ENCODE results near the gene NRXN3. TPM values are rescaled to one million over a fixed set of nuclear protein-coding genes. Genes with fewer than 3 reads are reported as not detected.

Gene NRXN3
- 5.9 and 6.1 TPM in 2 replicates for total RNA-seq (ENCODE audit: low replicate concordance)

DNA sequence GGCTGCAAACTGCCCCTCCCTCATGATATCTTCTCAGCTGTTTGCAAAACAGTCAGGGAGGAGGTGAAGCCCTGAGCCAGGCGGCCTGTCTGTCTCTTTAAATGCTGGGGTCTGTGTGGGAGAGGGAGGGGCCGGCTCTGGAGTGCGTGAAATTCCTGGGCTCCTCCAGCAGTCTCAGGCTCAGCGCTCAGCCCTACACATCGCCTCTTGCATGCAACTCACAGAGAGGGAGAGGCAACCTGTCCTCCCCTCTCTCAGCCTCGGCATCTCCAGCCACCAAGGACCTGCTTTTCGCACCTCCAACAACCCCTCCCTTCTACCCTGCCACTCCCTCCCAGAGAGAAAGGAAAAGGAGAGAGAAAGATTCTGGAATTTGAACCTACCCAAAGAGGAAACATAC lies at the start of gene NRXN3:
TSS of gene NRXN3 (plus strand) at position 171 of the 400 bp plus-strand sequence. CDS start 72,721 bp downstream, outside the sequence.
- no peaks in the 10 kb centered on the region for H3K27me3 ChIP-seq
- peaks cover 15% of the 10 kb centered on the region for H3K4me1 Mint-ChIP-seq
- H3K9me3 ChIP-seq (ENCODE audit: low read depth), result no peaks in the 10 kb centered on the region
- peak within 1 kb of the TSS; percentile 96 for H2AFZ ChIP-seq (replicated peaks)
- TF ChIP-seq EZH2phosphoT487 (IDR thresholded peaks at IDR 0.05) (no peak), EZH2 (IDR thresholded peaks at IDR 0.05) (no peak)
- TF ChIP-seq, protein P1, sequence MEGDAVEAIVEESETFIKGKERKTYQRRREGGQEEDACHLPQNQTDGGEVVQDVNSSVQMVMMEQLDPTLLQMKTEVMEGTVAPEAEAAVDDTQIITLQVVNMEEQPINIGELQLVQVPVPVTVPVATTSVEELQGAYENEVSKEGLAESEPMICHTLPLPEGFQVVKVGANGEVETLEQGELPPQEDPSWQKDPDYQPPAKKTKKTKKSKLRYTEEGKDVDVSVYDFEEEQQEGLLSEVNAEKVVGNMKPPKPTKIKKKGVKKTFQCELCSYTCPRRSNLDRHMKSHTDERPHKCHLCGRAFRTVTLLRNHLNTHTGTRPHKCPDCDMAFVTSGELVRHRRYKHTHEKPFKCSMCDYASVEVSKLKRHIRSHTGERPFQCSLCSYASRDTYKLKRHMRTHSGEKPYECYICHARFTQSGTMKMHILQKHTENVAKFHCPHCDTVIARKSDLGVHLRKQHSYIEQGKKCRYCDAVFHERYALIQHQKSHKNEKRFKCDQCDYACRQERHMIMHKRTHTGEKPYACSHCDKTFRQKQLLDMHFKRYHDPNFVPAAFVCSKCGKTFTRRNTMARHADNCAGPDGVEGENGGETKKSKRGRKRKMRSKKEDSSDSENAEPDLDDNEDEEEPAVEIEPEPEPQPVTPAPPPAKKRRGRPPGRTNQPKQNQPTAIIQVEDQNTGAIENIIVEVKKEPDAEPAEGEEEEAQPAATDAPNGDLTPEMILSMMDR (IDR thresholded peaks at IDR 0.05), result no peak
- no peaks in the 10 kb centered on the region for H3K27me3 Mint-ChIP-seq (ENCODE audit: insufficient read depth, low read depth)
- peaks cover 18% of the 10 kb centered on the region for H3K4me1 ChIP-seq
- H3K4me2 ChIP-seq, result peak within 1 kb of the TSS; percentile 77
- peaks cover 4% of the 10 kb centered on the region for H3F3A ChIP-seq (ENCODE audit: low read depth)
- no peak within 1 kb of the TSS for H3K9ac ChIP-seq
- H3K79me2 ChIP-seq (ENCODE audit: low read depth), result no peaks in the 10 kb centered on the region
- peak within 1 kb of the TSS; percentile 79 for H3K4me3 Mint-ChIP-seq
- no peaks in the 10 kb centered on the region for H3K9me3 Mint-ChIP-seq
- H3K27ac Mint-ChIP-seq, result no peak within 1 kb of the TSS
- H3K4me3 ChIP-seq, result peak within 1 kb of the TSS; percentile 48
- H3K36me3 Mint-ChIP-seq, result no peaks in the 10 kb centered on the region
- no peaks in the 10 kb centered on the region for H4K20me1 ChIP-seq (ENCODE audit: low read depth)
- peak; percentile 81 for DNase-seq (ENCODE audit: low spot score)
- H3K36me3 ChIP-seq, result no peaks in the 10 kb centered on the region
- H3K27ac ChIP-seq, result no peak within 1 kb of the TSS

DNA sequence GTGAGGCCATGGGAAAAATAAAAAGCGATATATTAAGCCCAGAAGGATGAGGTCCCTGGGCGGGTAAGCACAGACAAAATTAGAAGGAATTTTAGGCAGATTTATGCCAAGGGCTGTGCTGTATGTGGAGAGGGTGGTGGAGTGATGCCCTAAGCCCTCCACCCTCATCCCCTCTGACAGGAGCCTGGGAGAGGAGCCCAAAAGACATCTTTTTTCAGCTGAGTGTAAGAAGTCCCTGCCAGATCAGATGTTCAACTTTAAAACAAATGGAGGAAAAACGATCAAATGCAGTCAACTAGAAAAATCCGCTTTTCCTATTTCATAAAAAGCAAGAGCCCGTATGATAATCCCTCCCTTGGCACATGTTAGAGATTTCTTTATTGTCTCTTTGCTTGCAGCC lies 47.7 kb upstream of the NRXN3 start:
- Mint-ChIP-seq H3K27ac (no peak overlapping the region), H3K4me3 (no peak overlapping the region), H3K36me3 (peaks cover 2% of the 10 kb centered on the region), H3K27me3 (ENCODE audit: insufficient read depth, low read depth) (peaks cover 5% of the 10 kb centered on the region), H3K9me3 (no peaks in the 10 kb centered on the region), H3K4me1 (peaks cover 4% of the 10 kb centered on the region)
- no peak overlapping the region for H3K9ac ChIP-seq
- no peak overlapping the region for H3K4me3 ChIP-seq
- no peaks in the 10 kb centered on the region for H3F3A ChIP-seq (ENCODE audit: low read depth)
- no peak overlapping the region for H3K4me2 ChIP-seq
- TF ChIP-seq, protein P1 (IDR thresholded peaks at IDR 0.05), result no peak
- TF ChIP-seq EZH2phosphoT487 (IDR thresholded peaks at IDR 0.05) (no peak), EZH2 (IDR thresholded peaks at IDR 0.05) (no peak)
- H4K20me1 ChIP-seq (ENCODE audit: low read depth), result no peaks in the 10 kb centered on the region
- H3K27ac ChIP-seq, result no peak overlapping the region
- H3K36me3 ChIP-seq, result no peaks in the 10 kb centered on the region
- H3K79me2 ChIP-seq (ENCODE audit: low read depth), result no peaks in the 10 kb centered on the region
- no peaks in the 10 kb centered on the region for H3K27me3 ChIP-seq
- peaks cover 6% of the 10 kb centered on the region for H3K4me1 ChIP-seq
- no peak overlapping the region for H2AFZ ChIP-seq (replicated peaks)
- DNase-seq (ENCODE audit: low spot score), result no peak
- no peaks in the 10 kb centered on the region for H3K9me3 ChIP-seq (ENCODE audit: low read depth)

DNA sequence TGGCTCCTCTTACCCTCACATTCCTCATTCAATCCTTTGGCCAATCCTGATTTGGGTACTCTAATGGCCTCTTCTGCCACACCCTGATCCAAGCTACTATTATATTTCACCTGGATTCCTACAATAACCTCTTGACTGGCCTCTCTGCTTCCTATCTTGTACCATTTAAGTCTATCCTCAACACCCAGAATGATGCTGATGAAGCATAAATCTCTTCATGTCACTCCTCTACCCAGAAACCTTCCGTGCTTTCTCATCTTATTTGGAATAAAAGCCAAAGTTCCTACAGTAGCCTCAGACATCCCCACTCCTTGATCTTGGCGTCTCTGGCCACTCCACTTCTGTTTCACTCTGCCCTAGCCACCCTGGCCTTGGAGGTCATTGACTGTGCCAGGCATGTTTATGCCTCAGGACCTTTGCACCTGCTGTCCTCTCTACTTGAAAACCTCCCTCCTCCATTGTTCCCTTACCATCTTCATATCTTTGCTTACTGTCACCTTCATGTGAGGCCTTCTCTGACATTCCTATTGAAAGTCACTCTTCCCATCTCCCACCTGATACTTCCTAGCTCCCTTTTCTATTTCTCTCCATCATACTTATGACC lies 46.4 kb upstream of the NRXN3 start:
- no peaks in the 10 kb centered on the region for H3F3A ChIP-seq (ENCODE audit: low read depth)
- H3K4me1 Mint-ChIP-seq, result peaks cover 4% of the 10 kb centered on the region
- peaks cover 5% of the 10 kb centered on the region for H3K27me3 Mint-ChIP-seq (ENCODE audit: insufficient read depth, low read depth)
- H2AFZ ChIP-seq (replicated peaks), result no peak overlapping the region
- no peak overlapping the region for H3K27ac Mint-ChIP-seq
- no peaks in the 10 kb centered on the region for H3K9me3 ChIP-seq (ENCODE audit: low read depth)
- no peak for DNase-seq (ENCODE audit: low spot score)
- H3K4me2 ChIP-seq, result no peak overlapping the region
- TF ChIP-seq, protein P1 (IDR thresholded peaks at IDR 0.05), result no peak
- TF ChIP-seq EZH2 (IDR thresholded peaks at IDR 0.05) (no peak), EZH2phosphoT487 (IDR thresholded peaks at IDR 0.05) (no peak)
- H3K4me3 Mint-ChIP-seq, result no peak overlapping the region
- no peaks in the 10 kb centered on the region for H3K9me3 Mint-ChIP-seq
- no peak overlapping the region for H3K27ac ChIP-seq
- H3K4me1 ChIP-seq, result peaks cover 6% of the 10 kb centered on the region
- H3K36me3 ChIP-seq, result no peaks in the 10 kb centered on the region
- no peak overlapping the region for H3K4me3 ChIP-seq
- H4K20me1 ChIP-seq (ENCODE audit: low read depth), result no peaks in the 10 kb centered on the region
- no peak overlapping the region for H3K9ac ChIP-seq
- H3K79me2 ChIP-seq (ENCODE audit: low read depth), result no peaks in the 10 kb centered on the region
- H3K27me3 ChIP-seq, result no peaks in the 10 kb centered on the region
- peaks cover 2% of the 10 kb centered on the region for H3K36me3 Mint-ChIP-seq
